Measurements from ENCODE around the gene UPK3BL2.
"Not testable (repeated sequence)": the region's sequence is repeated elsewhere in the genome, so short reads cannot be mapped to it uniquely, and the experiment has no call there.

DNA sequence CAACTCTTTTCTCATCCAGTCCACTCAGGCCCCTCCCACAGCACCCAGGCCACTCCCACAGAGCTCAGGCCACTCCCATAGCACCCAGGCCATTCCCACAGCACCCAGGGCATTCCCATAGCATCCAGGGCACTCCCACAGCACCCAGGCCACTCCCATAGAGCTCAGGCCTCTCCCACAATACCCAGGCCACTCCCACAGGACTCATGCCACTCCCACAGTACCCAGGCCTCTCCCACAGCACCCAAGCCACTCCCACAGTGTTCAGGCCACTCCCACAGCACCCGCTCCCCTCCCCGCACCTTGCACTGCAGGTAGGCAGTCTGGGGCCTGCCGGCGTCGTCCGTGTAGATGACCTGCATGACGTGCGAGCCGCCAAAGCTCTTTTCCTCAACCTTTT, 46.4 kb upstream of the UPK3BL2 start:
- TF ChIP-seq, protein P1, sequence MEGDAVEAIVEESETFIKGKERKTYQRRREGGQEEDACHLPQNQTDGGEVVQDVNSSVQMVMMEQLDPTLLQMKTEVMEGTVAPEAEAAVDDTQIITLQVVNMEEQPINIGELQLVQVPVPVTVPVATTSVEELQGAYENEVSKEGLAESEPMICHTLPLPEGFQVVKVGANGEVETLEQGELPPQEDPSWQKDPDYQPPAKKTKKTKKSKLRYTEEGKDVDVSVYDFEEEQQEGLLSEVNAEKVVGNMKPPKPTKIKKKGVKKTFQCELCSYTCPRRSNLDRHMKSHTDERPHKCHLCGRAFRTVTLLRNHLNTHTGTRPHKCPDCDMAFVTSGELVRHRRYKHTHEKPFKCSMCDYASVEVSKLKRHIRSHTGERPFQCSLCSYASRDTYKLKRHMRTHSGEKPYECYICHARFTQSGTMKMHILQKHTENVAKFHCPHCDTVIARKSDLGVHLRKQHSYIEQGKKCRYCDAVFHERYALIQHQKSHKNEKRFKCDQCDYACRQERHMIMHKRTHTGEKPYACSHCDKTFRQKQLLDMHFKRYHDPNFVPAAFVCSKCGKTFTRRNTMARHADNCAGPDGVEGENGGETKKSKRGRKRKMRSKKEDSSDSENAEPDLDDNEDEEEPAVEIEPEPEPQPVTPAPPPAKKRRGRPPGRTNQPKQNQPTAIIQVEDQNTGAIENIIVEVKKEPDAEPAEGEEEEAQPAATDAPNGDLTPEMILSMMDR (IDR thresholded peaks at IDR 0.05; ENCODE audit: insufficient read depth, low read length), result not testable (repeated sequence)
- not testable (repeated sequence) for TF ChIP-seq POLR2AphosphoS5 (IDR thresholded peaks at IDR 0.05; ENCODE audit: low read depth)

Measured in HL-60 (cell line).